Measurements from ENCODE around the gene SERPINB2.

SERPINB2 gene

GRCh38 chr18:63887424-63887823 lies at the start of gene SERPINB2:
Gene SERPINB2, plus strand, starts transcription at chr18:63887705. Its CDS starts 3,740 bp downstream, at chr18:63891445.
- peak; percentile 73 for DNase-seq (ENCODE audit: low read depth)

- DNase-seq (ENCODE audit: low read depth), result no peak
Observed at GRCh38 chr18:63843008-63843407, 44.5 kb upstream of the SERPINB2 start.

DNA sequence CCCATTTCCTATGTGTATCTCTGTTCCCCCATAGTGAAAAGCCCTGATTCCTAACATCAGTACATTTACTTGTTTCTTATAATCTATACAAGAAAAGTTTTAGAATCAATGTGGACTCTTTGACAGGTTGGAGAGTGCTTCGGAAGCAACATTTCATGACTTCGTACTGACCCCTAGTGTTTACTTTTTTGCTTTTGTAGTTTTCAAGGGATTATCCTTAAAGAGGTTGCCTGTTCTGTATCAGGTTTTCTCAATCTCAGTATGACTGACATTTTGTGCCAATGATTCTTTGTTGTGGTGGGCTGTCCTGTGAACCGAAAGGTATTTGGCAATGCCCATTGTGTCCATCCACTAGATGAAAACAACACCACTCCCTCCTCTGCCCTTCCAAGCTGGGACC lies 43.3 kb upstream of the SERPINB2 start:
- DNase-seq (ENCODE audit: low read depth), result no peak

DNA sequence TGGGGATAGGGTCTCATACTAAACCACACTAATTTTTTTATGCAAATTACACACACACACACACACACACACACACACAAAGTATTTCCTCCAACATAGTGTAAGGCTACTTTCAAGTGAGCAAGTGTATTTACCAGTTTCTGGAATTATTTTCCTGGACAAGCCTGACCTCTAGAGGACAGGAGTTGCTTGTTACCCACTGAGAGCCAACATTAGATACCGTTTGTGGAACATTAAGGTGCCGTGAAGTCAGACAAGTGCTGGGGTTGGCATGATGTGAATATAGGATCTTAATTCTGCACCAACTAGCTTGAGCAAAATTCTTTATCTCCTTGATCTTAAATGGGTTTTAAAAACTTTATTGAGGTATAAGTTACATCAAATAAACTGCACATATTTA lies 39.3 kb upstream of the SERPINB2 start:
- DNase-seq (ENCODE audit: low read depth), result no peak

GRCh38 chr18:63850020-63850419 lies 37.5 kb upstream of the SERPINB2 start:
- no peak for DNase-seq (ENCODE audit: low read depth)

DNA sequence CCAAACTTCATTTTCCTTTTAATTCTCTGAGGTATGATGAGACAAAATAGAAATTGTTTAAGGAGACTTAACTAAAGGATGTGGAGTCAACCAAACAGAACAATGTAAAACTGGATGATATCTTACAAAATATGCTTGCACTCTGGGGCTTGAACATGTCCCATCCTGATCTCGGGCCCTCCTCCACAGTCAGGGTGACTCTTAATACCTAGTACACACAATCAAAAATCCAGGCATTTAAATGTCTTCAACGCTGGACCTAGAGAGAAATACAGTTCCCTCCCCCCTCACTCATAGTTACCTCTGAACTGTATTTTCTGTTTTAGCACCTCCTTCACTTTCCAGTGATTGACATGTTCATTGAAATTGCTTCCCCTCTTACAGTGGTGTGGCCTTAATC lies 36.9 kb upstream of the SERPINB2 start:
- no peak for DNase-seq (ENCODE audit: low read depth)

DNA sequence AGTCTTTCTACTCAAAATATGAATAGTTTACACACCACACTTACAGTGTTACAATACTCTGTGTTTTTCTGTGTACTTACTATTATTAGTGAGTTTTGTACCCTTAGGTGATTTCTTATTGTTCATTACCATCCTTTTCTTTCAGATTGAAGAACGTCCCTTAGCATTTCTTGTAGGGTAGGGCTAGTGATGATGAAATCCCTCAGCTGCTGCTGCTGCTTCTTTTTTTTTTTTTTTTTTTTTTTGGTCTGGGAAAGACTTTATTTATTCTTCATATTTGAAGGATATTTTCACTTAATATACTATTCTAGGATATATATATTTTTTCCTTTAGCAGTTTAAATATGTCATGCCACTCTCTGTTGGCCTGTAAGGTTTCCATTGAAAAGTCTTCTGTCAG lies 29.0 kb upstream of the SERPINB2 start:
- no peak for DNase-seq (ENCODE audit: low read depth)

- DNase-seq (ENCODE audit: low read depth), result no peak
Observed at GRCh38 chr18:63859781-63860475, 27.6 kb upstream of the SERPINB2 start.

GRCh38 chr18:63860531-63860930 lies 27.0 kb upstream of the SERPINB2 start:
- DNase-seq (ENCODE audit: low read depth), result no peak

GRCh38 chr18:63867368-63868125 lies 20.0 kb upstream of the SERPINB2 start:
- no peak for DNase-seq (ENCODE audit: low read depth)

- no peak for DNase-seq (ENCODE audit: low read depth)
Observed at GRCh38 chr18:63868546-63868945, 19.0 kb upstream of the SERPINB2 start.

GRCh38 chr18:63869374-63869773 lies 18.1 kb upstream of the SERPINB2 start:
- peak; percentile 90 for DNase-seq (ENCODE audit: low read depth)

- DNase-seq (ENCODE audit: low read depth), result no peak
Observed at GRCh38 chr18:63869851-63870250, 17.7 kb upstream of the SERPINB2 start.

DNA sequence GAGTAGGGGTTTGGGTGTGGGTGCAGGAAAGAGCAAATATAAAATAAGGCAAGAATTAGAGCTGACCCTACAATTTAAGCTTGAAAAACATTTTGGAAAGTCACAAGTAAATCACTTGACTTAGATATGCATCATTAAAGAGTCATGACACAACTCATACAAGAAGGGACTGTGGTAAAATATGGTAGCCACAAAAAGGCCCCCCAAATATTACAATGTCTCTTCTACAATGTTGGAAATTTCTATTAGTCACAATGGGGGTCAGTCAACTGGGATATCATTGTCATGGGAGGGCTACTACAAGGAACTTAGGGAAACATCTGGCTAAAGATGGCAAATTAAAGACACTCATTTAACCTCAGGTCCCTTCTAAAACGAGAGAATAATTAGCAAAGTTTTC lies 15.7 kb upstream of the SERPINB2 start:
- DNase-seq (ENCODE audit: low read depth), result no peak

- DNase-seq (ENCODE audit: low read depth), result no peak
Observed at GRCh38 chr18:63872586-63872985, 14.9 kb upstream of the SERPINB2 start.

DNA sequence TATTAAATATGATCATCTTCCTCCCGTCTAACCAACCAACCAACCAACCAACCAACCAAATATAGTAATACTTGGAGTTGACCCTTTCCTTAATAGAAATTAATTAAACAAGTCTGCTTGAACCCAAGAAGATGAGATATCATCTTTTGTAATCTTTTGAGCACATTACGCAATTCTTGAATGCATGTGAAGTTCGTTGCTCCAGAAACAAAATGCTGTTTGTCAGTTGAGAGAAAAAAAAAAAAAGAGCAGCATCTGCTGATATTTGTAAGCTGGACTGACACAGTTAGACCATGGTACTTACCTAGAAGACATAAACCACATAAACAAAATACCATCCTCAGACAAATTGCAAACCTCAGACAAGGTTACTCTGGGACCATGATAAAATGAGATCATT lies 9.2 kb upstream of the SERPINB2 start:
- no peak for DNase-seq (ENCODE audit: low read depth)

GRCh38 chr18:63878925-63879324 lies 8.6 kb upstream of the SERPINB2 start:
- no peak for DNase-seq (ENCODE audit: low read depth)

DNA sequence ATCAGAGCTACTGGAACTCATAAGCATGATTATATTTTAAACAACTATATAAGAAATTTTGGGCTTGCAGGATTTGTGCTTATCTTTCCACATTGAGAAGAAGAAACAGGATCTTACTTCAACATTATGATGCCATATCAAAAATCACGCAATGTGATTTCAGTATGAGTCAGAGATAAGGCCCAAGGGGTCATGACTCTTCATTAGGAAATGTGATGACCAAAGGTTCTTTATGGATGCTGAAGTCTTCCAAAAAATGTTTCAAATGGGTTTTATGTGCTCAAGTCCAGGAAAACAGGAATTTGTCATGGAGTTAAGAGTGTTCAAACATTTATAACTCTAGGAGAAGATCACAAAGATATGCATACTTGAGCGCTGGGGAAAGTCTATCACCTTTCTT lies 7.8 kb upstream of the SERPINB2 start:
- DNase-seq (ENCODE audit: low read depth), result peak; percentile 42

DNA sequence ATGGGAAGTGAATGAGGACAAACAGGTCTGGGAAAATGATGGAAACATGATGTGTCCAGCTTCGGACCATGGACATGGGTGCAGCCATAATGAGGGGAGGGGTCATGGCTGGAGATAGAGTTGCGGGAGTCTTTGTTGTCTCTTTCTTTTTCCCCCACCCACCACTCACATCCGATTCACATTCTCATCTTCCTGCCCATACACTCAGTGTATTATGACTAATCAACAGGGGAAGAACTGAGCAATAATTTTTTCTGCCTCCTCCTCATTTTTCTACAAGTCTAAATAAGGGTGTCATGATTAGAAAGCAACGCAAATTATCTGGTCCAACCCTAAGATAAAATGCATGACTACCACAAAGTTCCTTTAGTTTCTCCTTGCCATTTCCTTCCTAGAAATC lies 5.7 kb upstream of the SERPINB2 start:
- DNase-seq (ENCODE audit: low read depth), result no peak

GRCh38 chr18:63882333-63883141 lies 5.0 kb upstream of the SERPINB2 start:
- peak; percentile 90 for DNase-seq (ENCODE audit: low read depth)

GRCh38 chr18:63883617-63884016 lies 3.9 kb upstream of the SERPINB2 start:
- DNase-seq (ENCODE audit: low read depth), result no peak

- DNase-seq (ENCODE audit: low read depth), result no peak
Observed at GRCh38 chr18:63888470-63889190, 1.1 kb downstream of the SERPINB2 start.

Data from HS-5 (cell line).